Esophagus muscularis mucosa (tissue), 3 donors: ENCODE measurements around the gene OR51E2.

ENCODE experiments used
- CTCF ChIP-seq, 3 experiments: fragments of 200-600 bp in 2 of 3; fragments of 450-650 bp in 1 of 3; sonication (generic) in 2 of 3; IDR thresholded peaks; one replicate each; pipeline ENCODE4 v1.5.1; 2017 to 2019; ENCODE audit warnings: antibody characterized with exemption in 3 of 3, mild to moderate bottlenecking in 2 of 3, moderate library complexity in 1 of 3
- POLR2A ChIP-seq: fragments of 450-650 bp; IDR thresholded peaks from one replicate; pipeline ENCODE4 v1.6.1; 2017; ENCODE audit warnings: antibody characterized with exemption, moderate library complexity, mild to moderate bottlenecking, low read depth
- POLR2AphosphoS5 ChIP-seq, 2 donors: sonication (generic); formaldehyde crosslinking; IDR thresholded peaks; one replicate each; pipeline ENCODE4 v1.6.1; 2017; ENCODE audit warnings: antibody characterized with exemption in 2 of 2

GRCh38 chr11:4714300-4714699 lies 16.6 kb upstream of the OR51E2 start:
- no peak for TF ChIP-seq CTCF (IDR thresholded peaks at IDR 0.05)
- no peak for TF ChIP-seq POLR2A
- no peak for TF ChIP-seq POLR2AphosphoS5 (IDR thresholded peaks at IDR 0.05)
